ENCODE results near the gene AZIN2.
"Not testable (repeated sequence)": the region's sequence is repeated elsewhere in the genome, so short reads cannot be mapped to it uniquely, and the experiment has no call there.

AZIN2 gene

DNA sequence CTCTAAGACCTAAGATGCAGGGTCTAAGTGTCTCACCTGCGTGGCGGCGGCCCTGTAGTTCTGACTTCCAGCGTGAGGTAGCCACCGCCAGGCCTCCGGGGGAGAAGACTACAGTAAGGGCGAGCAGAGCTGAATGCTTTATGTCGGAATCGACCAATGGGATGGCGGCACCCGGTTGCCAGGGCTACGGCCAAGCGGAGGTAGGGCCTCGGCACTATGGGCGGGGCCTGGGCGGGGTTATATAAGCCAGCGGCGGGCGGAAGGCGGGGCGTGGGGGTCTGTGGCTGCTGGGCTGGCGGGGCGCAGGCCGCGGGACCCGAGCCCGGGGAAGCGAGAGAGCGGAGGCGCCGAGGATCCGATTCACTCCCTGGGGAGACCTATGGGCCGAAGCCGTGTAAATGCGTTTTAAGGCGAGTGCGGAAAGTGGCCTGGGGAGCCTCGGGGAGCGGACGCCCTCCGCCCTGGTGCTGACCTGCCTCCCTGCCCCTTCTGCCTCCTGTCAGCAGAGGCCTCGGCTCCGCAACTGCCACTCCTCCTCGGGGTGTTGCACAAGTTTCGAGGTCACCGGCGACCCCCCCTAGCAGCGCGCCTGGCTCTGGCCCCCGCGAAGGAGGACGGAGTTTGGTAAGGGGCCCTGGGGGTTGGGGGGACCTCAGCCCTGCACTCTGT is at the start of gene AZIN2:
Gene AZIN2 (plus strand): TSS at position 269 of the 669 bp plus-strand sequence. CDS start 1,097 bp downstream, outside the sequence.
- peak; percentile 76 for DNase-seq

DNA sequence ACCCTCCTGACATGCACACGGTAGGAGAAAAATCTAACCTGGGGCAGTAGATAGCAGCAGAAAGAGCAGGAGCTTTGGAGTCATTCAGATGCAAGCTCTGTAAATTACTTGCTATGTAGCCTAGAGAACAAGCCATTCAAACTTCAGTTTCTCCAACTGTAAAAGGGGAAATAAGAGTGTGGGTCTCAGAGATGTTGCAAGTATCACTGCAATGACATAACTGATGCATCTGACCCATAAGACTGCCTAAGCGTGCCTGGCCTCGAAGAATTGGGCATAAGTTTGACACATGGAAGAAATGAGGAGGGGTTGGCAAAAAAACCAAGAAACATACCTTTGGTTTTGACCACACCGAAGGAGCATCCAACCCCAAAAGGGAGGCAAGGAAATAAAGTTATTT is 49.4 kb upstream of the AZIN2 start:
- no peak for DNase-seq

DNA sequence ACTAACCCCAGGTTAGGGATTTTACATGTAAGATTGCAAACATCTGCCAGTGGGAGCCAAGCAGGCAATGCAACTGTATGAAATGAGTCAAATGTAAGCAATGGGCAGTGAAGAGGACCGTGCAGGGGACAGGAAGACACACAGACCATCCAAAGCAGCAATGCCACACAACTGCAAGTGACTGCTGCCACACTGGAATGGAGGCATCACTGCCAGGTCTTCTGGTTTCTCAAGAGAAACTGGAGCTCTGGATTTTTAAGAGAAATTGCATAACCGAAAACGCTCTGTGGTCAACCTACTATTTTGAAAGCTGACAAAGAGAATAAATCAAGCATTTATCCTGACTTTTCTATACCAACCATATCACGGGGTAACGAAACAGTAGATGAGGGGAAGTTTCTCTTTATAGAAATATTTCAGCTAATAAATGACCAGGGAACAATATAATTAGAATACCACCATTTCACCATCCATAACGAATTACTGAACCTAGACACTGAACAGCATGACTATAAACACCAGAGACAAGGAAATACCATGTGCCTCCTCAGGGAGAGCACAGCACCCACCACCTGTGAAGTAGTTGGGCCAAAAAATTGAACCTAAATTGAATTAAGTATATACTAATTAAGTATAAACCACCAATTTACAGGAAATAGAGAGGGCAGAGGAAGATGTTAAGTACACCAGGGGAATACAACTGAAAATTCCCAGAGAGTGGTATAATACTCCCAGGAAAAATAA is 48.7 kb upstream of the AZIN2 start:
- DNase-seq, result no peak

DNA sequence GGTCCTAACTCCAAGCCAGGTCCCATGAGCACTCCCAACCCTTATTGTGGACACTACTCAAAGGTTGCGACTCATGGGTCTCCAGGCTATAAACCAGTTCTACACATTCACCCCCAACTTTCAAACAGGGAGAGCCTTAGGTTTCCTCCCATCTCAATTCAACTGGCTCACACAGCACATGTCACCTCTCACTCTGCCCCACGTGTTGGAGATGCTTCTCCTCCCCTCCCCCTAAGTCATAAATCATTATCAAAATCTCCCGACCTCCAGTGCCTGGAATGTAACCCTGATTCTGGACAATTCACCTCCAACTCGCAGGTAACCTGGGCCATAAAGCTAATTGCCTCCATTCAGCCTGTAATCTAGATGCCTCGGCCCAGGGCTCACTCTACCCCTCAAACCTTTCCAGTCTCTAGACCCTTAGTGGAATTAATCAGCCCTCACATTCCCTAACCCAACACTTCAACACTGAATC is 44.9 kb upstream of the AZIN2 start:
- no peak for DNase-seq

DNA sequence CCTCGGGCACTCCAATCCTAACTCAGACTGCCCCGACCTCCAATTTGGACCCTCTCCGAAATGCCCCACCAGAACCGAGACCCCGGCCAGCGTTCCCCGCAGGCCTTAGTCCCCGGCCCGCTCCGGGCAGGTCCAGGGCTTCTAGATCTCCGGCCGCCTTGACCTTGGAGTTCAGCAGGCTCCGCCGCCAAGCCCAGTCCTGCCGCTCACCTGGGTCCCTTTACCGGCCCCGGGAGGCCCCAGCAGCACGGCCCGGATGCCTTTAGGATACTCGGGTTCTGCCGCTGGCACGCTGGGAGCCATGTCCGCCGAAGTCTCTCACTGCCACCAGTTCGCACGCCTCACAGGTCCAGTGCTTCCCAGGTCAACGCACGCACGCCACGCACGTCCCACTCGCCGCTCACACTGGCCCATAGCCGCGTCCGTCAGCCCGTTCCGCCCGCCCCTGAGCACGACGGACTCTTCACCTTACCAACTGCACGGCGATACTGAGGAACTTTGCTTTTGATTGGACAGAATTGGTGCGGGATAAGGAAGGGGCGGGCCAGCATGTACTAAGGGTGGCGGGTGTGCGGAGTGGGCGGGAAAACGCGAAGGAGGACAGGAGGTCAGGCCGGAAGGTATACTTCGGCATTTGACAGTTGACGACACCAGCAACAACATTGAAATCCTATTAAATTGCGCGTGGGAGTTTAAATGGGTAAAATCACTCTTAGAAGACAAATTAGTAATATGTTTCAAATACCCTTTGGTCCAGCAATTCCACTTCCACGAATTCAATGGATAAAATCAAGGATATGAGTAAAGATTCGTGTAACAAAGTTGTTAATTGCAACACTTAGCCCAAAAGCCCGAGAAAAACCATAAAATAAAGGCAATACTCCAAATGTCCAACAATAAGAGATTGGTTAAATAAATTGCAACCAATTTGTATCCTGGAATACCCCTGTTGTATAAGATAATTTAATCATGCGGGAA is 44.1 kb upstream of the AZIN2 start, which contains the start of gene AK2:
Gene AK2 (minus strand): TSS at position 358 of the 978 bp plus-strand sequence. CDS start 55 bp downstream, at position 303.
- DNase-seq, result peak; percentile 99

DNA sequence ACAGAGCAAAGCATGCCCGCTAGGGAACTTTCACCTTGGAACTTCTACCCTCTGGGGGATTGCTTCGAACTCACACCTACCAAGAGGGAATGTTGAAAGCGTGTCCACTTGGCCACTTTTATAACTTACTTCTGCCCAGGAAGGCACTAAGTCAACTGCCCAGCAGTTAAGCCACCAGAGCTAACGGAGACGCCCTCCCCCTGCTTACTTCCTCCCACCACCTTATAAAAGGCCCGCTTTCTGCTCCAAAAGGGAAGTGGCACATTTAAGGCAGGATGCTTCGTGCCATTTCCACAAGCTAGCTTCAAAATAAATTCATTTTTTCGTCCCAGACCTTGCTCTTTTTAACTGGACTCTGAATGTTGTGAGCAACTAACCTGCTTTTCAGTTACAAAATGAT is 41.1 kb upstream of the AZIN2 start:
- DNase-seq, result no peak

DNA sequence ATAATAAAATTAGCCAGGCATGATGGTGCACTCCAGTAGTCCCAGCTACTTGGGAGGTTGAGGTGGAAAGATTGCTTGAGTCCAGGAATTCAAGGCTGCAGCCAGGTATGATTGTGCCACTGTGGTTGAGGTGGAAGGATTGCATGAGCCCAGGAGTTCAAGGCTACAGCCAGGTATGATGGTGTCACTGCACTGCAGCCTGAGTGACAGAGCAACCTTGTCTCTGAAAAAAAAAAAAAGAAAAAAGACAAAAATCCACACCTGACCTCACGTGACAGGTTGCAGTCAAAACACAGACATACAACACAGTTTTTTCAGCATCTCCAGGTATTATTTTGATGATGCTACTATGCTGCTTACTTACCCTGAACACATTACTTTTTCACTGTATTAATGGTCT is 39.9 kb upstream of the AZIN2 start:
- no peak for DNase-seq

GRCh38 chr1:33042831-33043230 is 38.1 kb upstream of the AZIN2 start:
- DNase-seq, result no peak

GRCh38 chr1:33043267-33044092 is 37.5 kb upstream of the AZIN2 start:
- no peak for DNase-seq

GRCh38 chr1:33045246-33045645 is 35.7 kb upstream of the AZIN2 start:
- DNase-seq, result no peak

DNA sequence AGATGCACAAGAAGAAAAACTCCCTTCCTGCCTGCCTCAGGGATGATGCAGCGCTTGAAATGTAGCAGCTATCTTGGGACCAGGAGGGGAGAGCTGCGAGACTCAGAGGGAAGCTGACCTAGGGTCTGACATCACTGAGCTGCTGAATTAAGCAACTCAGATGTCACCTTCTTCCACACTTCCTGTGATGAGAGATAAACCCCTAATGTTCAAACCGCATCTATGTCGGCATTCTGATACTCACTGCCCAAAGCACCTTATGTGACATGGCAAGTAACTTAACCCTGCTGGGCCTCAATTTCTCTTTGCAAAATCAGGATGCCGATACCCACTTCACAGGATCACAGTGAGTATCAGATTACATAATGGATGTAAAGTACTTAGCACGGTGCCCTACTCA is 35.1 kb upstream of the AZIN2 start:
- DNase-seq, result no peak

DNA sequence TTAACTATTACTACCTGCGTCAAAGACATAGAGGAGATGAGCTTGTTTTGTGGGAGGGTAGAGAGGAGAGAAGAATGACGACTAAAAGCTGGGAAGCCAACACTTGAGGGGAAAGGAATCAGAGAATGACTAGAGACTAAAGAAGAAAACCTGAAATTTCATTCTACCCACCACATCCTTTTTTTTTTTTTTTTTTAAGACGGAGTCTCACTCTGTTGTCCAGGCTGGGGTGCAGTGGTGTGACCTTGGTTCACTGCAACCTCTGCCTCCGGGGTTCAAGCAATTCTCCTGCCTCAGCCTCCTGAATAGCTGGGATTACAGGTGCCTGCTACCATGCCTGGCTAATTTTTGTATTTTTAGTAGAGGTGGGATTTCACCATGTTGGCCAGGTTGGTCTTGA is 34.7 kb upstream of the AZIN2 start:
- DNase-seq, result not testable (repeated sequence)

GRCh38 chr1:33047290-33047689 is 33.7 kb upstream of the AZIN2 start:
- no peak for DNase-seq

DNA sequence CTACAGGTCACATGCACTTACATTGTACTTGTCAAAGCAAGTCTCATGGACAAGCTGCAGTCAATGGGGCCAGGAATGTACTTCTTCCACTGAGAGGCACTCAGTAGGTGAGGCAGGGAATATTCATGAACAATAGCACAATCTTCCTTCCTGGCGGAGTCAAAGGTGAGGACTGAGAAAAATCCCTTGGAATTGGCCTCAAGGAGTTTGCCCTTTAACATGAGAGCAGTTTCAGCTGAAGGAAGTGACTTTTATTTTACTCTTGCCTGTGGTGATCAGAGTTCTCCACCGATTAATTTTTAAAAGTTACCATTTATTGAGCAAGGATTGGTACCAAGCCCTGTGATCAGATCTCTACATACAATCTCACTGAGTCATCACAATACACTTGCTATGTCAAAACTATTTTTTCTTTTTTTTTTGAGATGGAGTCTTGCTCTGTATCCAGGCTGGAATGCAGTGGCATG is 33.1 kb upstream of the AZIN2 start:
- no peak for DNase-seq

GRCh38 chr1:33048426-33048825 is 32.5 kb upstream of the AZIN2 start:
- DNase-seq, result no peak

- no peak for DNase-seq
Observed at GRCh38 chr1:33049371-33049770, 31.6 kb upstream of the AZIN2 start.

DNA sequence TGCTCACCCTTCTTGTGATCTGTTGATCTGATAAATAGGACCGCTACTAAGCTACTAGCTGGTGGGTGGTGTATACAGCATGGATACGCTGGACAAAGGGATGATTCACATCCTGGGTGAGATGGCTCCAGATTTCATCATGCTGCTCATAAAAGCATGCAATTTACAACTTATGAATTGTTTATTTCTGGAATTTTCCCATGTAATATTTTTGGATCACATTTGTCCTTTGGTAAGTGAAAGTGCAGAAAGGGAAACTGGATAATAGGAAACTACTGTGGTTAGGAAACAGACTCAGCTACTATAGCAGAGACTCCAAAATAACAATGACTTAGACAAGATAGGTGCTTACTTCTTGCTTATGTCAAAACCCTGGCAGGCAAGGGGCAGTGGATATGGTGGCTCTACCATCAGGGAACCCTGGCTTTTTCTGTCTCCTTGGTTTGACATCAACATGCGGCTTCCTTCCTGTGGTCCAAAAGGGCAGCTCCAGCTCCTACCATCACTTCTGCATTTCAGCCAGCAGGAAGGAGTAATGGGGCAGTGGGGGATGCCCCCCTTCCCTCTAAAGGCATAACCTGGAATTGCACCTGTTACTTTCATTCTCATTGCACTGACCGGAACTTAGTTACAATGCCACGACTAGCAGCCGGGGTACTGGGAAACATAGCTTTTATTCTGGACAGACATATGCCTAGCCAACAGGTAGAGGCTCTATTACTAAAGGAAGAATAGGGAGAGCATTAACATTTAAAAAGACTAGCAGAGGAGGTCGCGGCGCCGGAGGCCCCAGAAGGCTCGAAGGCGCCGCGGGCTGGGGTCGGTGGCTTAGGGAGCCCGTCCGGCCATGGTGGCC is 30.5 kb upstream of the AZIN2 start:
- DNase-seq, result no peak

GRCh38 chr1:33055210-33056008 is 25.5 kb upstream of the AZIN2 start:
- DNase-seq, result peak; percentile 13

GRCh38 chr1:33056426-33056825 is 24.5 kb upstream of the AZIN2 start:
- DNase-seq, result no peak

GRCh38 chr1:33057095-33057494 is 23.9 kb upstream of the AZIN2 start:
- DNase-seq, result no peak

All from NCI-H1417 treated with DMSO at 0.1 percent for 48 hours (cell line).